ENCODE results near the gene RAB1B.

Gene RAB1B

DNA sequence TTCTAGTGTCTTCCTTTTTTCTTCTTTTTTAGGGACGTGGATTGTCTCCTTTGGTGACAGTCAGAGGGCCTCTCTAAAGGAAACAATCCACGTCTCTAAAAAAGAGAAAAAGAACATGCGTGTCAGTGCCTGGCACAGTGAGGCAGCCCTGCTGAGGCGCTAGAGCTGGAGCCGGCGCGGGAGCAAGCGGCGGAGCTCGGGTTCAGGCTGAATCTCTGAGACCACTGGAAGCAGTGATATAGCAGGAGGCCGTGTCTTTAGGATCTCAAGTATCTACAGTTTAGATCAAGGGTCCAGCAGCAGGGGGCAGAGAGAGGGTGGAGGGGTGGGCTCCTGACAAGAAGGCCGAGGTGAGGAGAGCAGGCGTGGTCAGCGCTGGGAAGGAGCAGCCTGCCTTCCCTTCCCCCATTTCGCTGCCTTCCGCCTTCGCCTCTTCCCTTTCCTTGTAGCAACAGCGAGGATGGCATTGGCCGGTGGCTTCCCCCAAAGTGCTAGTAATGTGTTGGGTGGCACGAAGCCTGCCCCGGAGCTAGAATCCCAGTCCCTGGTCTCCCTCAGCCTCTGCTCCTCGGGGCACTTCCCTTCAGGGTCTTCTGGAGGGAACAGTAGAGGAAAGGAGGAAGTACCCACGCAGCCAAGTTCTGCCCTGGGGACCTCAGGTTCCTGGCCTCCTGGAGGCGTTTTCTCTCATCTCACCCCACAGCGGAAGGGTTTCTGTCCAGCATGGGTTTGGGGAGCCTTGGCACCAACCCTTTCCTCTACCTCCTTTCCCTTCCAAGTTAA is 28.2 kb upstream of the RAB1B start:
- Histone ChIP-seq H3K4me2 (ENCODE audit: low read length) (no peak overlapping the region), H3K4me1 (ENCODE audit: insufficient read depth, low read length, severe bottlenecking) (peaks cover 15% of the 10 kb centered on the region), H3K4me3 (ENCODE audit: low read depth, low read length, poor library complexity, severe bottlenecking) (no peak overlapping the region), H3F3A (ENCODE audit: insufficient read depth, low read length) (no peaks in the 10 kb centered on the region), H2AFZ (ENCODE audit: low read length) (no peak overlapping the region), H3K9me3 (ENCODE audit: low read length) (no peaks in the 10 kb centered on the region), H3K27me3 (ENCODE audit: insufficient read depth, low read length) (no peaks in the 10 kb centered on the region), H3K9me2 (ENCODE audit: low read depth, low read length) (no peaks in the 10 kb centered on the region), H4K20me1 (ENCODE audit: insufficient read depth, low read length) (no peaks in the 10 kb centered on the region), H3K79me2 (ENCODE audit: insufficient read depth, low read length) (no peaks in the 10 kb centered on the region), H3K36me3 (ENCODE audit: insufficient read depth, low read length) (peaks cover 75% of the 10 kb centered on the region), H3K27ac (ENCODE audit: low read depth, low read length, poor library complexity, severe bottlenecking) (no peak overlapping the region), H3K9ac (ENCODE audit: low read length) (no peak overlapping the region)
- TF ChIP-seq EZH2 (IDR thresholded peaks at IDR 0.05; ENCODE audit: borderline replicate concordance, low read length): no peak
- TF ChIP-seq, protein P1, sequence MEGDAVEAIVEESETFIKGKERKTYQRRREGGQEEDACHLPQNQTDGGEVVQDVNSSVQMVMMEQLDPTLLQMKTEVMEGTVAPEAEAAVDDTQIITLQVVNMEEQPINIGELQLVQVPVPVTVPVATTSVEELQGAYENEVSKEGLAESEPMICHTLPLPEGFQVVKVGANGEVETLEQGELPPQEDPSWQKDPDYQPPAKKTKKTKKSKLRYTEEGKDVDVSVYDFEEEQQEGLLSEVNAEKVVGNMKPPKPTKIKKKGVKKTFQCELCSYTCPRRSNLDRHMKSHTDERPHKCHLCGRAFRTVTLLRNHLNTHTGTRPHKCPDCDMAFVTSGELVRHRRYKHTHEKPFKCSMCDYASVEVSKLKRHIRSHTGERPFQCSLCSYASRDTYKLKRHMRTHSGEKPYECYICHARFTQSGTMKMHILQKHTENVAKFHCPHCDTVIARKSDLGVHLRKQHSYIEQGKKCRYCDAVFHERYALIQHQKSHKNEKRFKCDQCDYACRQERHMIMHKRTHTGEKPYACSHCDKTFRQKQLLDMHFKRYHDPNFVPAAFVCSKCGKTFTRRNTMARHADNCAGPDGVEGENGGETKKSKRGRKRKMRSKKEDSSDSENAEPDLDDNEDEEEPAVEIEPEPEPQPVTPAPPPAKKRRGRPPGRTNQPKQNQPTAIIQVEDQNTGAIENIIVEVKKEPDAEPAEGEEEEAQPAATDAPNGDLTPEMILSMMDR (IDR thresholded peaks at IDR 0.05; ENCODE audit: low read length): no peak

DNA sequence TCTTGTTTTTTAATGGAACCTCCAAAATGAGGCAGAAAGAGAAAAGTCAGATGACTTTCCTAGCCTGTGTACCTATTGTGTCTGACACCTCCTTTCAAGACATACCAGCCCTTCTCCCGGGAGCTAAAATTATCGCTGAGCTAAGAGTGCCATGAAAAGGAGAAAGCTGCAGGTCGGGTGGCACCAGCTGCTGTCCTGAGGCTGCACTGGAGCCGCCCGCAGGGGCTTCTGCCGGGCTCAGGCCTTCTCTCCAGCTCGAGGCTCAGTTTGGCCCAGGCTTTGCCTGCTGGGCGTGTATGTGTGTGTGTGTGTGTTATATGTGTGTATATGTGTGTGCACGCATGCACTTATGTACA is 27.7 kb upstream of the RAB1B start:
- TF ChIP-seq, protein P1 (IDR thresholded peaks at IDR 0.05; ENCODE audit: low read length): no peak
- no peak for TF ChIP-seq EZH2 (IDR thresholded peaks at IDR 0.05; ENCODE audit: borderline replicate concordance, low read length)
- H3K79me2 ChIP-seq (ENCODE audit: insufficient read depth, low read length): no peaks in the 10 kb centered on the region
- H2AFZ ChIP-seq (ENCODE audit: low read length): no peak overlapping the region
- H3K27me3 ChIP-seq (ENCODE audit: insufficient read depth, low read length): no peaks in the 10 kb centered on the region
- H4K20me1 ChIP-seq (ENCODE audit: insufficient read depth, low read length): no peaks in the 10 kb centered on the region
- H3K9ac ChIP-seq (ENCODE audit: low read length): no peak overlapping the region
- no peaks in the 10 kb centered on the region for H3F3A ChIP-seq (ENCODE audit: insufficient read depth, low read length)
- no peak overlapping the region for H3K4me2 ChIP-seq (ENCODE audit: low read length)
- H3K4me3 ChIP-seq (ENCODE audit: low read depth, low read length, poor library complexity, severe bottlenecking): no peak overlapping the region
- H3K4me1 ChIP-seq (ENCODE audit: insufficient read depth, low read length, severe bottlenecking): peaks cover 15% of the 10 kb centered on the region
- H3K27ac ChIP-seq (ENCODE audit: low read depth, low read length, poor library complexity, severe bottlenecking): peak overlapping the region; percentile 34
- no peaks in the 10 kb centered on the region for H3K9me2 ChIP-seq (ENCODE audit: low read depth, low read length)
- peaks cover 70% of the 10 kb centered on the region; the same call in 1 of the 2 replicates for H3K36me3 ChIP-seq (ENCODE audit: insufficient read depth, low read length)
- H3K9me3 ChIP-seq (ENCODE audit: low read length): no peaks in the 10 kb centered on the region

GRCh38 chr11:66242095-66242765 is 26.2 kb upstream of the RAB1B start:
- H4K20me1 ChIP-seq (ENCODE audit: insufficient read depth, low read length): no peaks in the 10 kb centered on the region
- H3K9me3 ChIP-seq (ENCODE audit: low read length): no peaks in the 10 kb centered on the region
- no peaks in the 10 kb centered on the region for H3K79me2 ChIP-seq (ENCODE audit: insufficient read depth, low read length)
- peak overlapping the region; percentile 49 for H3K27ac ChIP-seq (ENCODE audit: low read depth, low read length, poor library complexity, severe bottlenecking)
- H3K9ac ChIP-seq (ENCODE audit: low read length): no peak overlapping the region
- H3K4me2 ChIP-seq (ENCODE audit: low read length): no peak overlapping the region
- no peak overlapping the region for H2AFZ ChIP-seq (ENCODE audit: low read length)
- no peak overlapping the region for H3K4me3 ChIP-seq (ENCODE audit: low read depth, low read length, poor library complexity, severe bottlenecking)
- TF ChIP-seq, protein P1 (IDR thresholded peaks at IDR 0.05; ENCODE audit: low read length): no peak
- no peak for TF ChIP-seq EZH2 (IDR thresholded peaks at IDR 0.05; ENCODE audit: borderline replicate concordance, low read length)
- H3K27me3 ChIP-seq (ENCODE audit: insufficient read depth, low read length): no peaks in the 10 kb centered on the region
- no peaks in the 10 kb centered on the region for H3K9me2 ChIP-seq (ENCODE audit: low read depth, low read length)
- peaks cover 15% of the 10 kb centered on the region for H3K4me1 ChIP-seq (ENCODE audit: insufficient read depth, low read length, severe bottlenecking)
- H3K36me3 ChIP-seq (ENCODE audit: insufficient read depth, low read length): peaks cover 62% of the 10 kb centered on the region; the same call in 1 of the 2 replicates
- no peaks in the 10 kb centered on the region for H3F3A ChIP-seq (ENCODE audit: insufficient read depth, low read length)
